SK-N-SH (cell line): ENCODE results near the gene CD5L.

ENCODE experiments used
- CHD2 ChIP-seq: fragments of 150-350 bp; IDR thresholded peaks from 2 replicates; pipeline ENCODE4 v1.6.1; 2018; ENCODE audit warnings: low read length; ENCODE audit not compliant: partially characterized antibody
- ELF1 ChIP-seq: IDR thresholded peaks from 2 replicates; pipeline ENCODE4 v1.4.0; 2012
- EP300 ChIP-seq, 2 experiments: IDR thresholded peaks; 2 replicates each; pipeline versions ENCODE4 v1.4.0 to v1.6.1; 2012; ENCODE audit warnings: borderline replicate concordance in 1 of 2, low read depth in 1 of 2, low read length in 1 of 2
- EZH2phosphoT487 ChIP-seq: fragments of 200-600 bp; sonication (generic); IDR thresholded peaks from 2 replicates; pipeline ENCODE4 v1.6.1; 2017; ENCODE audit warnings: low read depth, mixed run types, mild to moderate bottlenecking, antibody characterized with exemption, moderate library complexity, borderline replicate concordance
- GABPA ChIP-seq: IDR thresholded peaks from 2 replicates; pipeline ENCODE4 v1.4.0; 2012; ENCODE audit warnings: low read depth, mild to moderate bottlenecking
- JUND ChIP-seq: IDR thresholded peaks from 2 replicates; pipeline ENCODE4 v1.4.0; 2012
- POLR2AphosphoS5 ChIP-seq: IDR thresholded peaks from 2 replicates; pipeline ENCODE4 v1.6.1; 2012; ENCODE audit warnings: low read depth, low read length
- RAD21 ChIP-seq: IDR thresholded peaks from 2 replicates; pipeline ENCODE4 v1.6.1; 2012; ENCODE audit warnings: mild to moderate bottlenecking, low read length
- RXRA ChIP-seq: IDR thresholded peaks from 2 replicates; pipeline ENCODE4 v1.4.0; 2012; ENCODE audit warnings: low read depth, mild to moderate bottlenecking, borderline replicate concordance
- TCF12 ChIP-seq: IDR thresholded peaks from 2 replicates; pipeline ENCODE4 v1.4.0; 2012
- TF ChIP-seq, protein P1 (sequence below): fragments of 200-600 bp; sonication (generic); IDR thresholded peaks from 2 replicates; pipeline ENCODE4 v1.6.1; 2017; ENCODE audit warnings: antibody characterized with exemption, mild to moderate bottlenecking, moderate library complexity
- TF ChIP-seq, protein P2 (sequence below): fragments of 150-350 bp; IDR thresholded peaks from 2 replicates; pipeline ENCODE4 v1.6.1; 2017; ENCODE audit warnings: antibody characterized with exemption, low read length, low read depth, borderline replicate concordance
- TF ChIP-seq, protein P3 (sequence below): IDR thresholded peaks from 2 replicates; pipeline ENCODE4 v1.4.0; 2012; ENCODE audit warnings: low read depth

DNA sequence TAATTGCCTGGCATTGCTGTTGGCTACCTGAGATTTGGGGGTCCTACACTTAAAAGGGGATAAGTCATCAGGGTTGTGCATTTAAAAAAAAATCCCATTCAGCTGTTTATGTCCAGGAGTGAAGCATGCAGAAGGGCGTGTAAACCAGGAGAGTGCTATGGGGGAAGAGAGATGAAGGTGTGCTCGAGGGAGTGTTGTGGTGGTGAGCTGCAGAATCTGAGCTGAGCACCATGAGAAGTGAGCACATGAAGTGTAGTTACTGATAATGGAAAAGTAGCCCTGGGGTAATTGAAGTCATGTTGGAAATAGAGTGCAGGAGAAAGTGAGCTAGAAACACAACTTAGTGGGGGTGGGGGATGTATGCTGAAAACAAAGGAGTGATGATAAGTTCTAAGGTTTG, 22.4 kb downstream of the CD5L start:
- TF ChIP-seq EP300 (IDR thresholded peaks at IDR 0.05; ENCODE audit: borderline replicate concordance in 1 of 2, low read depth in 1 of 2, low read length in 1 of 2) (no peak), POLR2AphosphoS5 (no peak), RAD21 (no peak), RXRA (no peak), ELF1 (no peak), JUND (no peak), EZH2phosphoT487 (no peak), CHD2 (no peak), TCF12 (no peak), GABPA (no peak)
- TF ChIP-seq, protein P1, sequence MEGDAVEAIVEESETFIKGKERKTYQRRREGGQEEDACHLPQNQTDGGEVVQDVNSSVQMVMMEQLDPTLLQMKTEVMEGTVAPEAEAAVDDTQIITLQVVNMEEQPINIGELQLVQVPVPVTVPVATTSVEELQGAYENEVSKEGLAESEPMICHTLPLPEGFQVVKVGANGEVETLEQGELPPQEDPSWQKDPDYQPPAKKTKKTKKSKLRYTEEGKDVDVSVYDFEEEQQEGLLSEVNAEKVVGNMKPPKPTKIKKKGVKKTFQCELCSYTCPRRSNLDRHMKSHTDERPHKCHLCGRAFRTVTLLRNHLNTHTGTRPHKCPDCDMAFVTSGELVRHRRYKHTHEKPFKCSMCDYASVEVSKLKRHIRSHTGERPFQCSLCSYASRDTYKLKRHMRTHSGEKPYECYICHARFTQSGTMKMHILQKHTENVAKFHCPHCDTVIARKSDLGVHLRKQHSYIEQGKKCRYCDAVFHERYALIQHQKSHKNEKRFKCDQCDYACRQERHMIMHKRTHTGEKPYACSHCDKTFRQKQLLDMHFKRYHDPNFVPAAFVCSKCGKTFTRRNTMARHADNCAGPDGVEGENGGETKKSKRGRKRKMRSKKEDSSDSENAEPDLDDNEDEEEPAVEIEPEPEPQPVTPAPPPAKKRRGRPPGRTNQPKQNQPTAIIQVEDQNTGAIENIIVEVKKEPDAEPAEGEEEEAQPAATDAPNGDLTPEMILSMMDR = no peak
- TF ChIP-seq, protein P2, sequence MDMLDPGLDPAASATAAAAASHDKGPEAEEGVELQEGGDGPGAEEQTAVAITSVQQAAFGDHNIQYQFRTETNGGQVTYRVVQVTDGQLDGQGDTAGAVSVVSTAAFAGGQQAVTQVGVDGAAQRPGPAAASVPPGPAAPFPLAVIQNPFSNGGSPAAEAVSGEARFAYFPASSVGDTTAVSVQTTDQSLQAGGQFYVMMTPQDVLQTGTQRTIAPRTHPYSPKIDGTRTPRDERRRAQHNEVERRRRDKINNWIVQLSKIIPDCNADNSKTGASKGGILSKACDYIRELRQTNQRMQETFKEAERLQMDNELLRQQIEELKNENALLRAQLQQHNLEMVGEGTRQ = no peak
- TF ChIP-seq, protein P3, sequence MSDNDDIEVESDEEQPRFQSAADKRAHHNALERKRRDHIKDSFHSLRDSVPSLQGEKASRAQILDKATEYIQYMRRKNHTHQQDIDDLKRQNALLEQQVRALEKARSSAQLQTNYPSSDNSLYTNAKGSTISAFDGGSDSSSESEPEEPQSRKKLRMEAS = no peak
